Measurements from ENCODE around the gene PPM1J. TPM values are rescaled to one million over a fixed set of nuclear protein-coding genes. Genes with fewer than 3 reads are reported as not detected.

PPM1J gene
- total RNA-seq, 1 donor from 2014 or later: 7.9 TPM

DNA sequence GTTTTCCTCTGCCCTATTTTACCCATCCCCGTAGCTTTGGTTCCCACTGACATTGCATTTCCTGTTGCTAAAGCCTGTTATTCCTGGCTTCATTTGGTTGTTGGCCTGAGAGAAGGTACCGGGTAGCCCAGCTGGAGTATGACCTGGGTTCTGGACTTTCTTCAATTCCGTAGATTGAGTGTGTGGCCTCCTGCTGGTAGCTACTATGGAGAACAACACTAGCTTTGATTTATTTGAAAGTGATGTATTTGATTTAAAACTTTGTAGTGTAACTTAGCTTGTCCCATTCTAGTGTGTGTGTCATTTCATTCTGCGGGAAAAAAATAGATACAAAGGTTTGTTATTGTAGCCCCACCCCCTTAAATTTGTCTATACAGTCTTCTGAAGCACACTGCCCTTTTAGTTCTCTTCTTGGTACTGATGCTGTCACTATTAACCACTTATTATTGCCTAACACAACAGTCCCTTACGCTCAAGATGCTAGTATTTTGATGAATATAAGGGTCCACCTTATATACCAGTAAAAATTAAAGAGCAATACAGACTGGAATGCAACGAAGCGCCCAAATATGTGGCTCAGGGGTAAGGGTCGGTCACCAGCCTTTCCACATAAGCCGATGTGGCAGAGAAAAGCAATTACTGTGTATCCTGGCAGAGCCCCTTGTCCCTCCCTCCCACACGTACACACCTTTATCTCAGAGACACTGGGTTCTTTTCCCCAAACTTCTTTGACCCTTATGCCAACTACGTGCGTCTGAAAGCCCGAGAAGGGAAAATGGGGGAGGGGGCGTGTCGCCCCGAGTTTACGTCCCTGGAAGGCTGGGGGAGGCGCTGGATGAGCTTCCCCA is 41.3 kb downstream of the PPM1J start:
- Histone ChIP-seq H3K27ac (peak overlapping the region; percentile 93), H3K27me3 (no peaks in the 10 kb centered on the region), H3K9me3 (no peaks in the 10 kb centered on the region), H3K4me1 (peaks cover 30% of the 10 kb centered on the region), H3K36me3 (peaks cover 0 to 10% of the 10 kb centered on the region in 2 donors), H3K4me3 (peak overlapping the region; percentile 69 to 75)
- TF ChIP-seq POLR2AphosphoS5 (IDR thresholded peaks at IDR 0.05; ENCODE audit: insufficient read depth in 1 of 2, low read depth in 1 of 2) (peak in 1 of 2 donors; percentile 25), POLR2A (IDR thresholded peaks at IDR 0.05) (no peak)
- TF ChIP-seq, protein P1, sequence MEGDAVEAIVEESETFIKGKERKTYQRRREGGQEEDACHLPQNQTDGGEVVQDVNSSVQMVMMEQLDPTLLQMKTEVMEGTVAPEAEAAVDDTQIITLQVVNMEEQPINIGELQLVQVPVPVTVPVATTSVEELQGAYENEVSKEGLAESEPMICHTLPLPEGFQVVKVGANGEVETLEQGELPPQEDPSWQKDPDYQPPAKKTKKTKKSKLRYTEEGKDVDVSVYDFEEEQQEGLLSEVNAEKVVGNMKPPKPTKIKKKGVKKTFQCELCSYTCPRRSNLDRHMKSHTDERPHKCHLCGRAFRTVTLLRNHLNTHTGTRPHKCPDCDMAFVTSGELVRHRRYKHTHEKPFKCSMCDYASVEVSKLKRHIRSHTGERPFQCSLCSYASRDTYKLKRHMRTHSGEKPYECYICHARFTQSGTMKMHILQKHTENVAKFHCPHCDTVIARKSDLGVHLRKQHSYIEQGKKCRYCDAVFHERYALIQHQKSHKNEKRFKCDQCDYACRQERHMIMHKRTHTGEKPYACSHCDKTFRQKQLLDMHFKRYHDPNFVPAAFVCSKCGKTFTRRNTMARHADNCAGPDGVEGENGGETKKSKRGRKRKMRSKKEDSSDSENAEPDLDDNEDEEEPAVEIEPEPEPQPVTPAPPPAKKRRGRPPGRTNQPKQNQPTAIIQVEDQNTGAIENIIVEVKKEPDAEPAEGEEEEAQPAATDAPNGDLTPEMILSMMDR (IDR thresholded peaks at IDR 0.05): peak in 1 of 3 experiments; percentile 43
- intact Hi-C loops (cut with DNase I): loop anchor here (5.0 kb wide), 1 partner anchor 38 kb away; no protein-coding TSS in a partner anchor
- peak in 1 of 2 donors; percentile 87 for DNase-seq (ENCODE audit: extremely low spot score in 2 of 2)

DNA sequence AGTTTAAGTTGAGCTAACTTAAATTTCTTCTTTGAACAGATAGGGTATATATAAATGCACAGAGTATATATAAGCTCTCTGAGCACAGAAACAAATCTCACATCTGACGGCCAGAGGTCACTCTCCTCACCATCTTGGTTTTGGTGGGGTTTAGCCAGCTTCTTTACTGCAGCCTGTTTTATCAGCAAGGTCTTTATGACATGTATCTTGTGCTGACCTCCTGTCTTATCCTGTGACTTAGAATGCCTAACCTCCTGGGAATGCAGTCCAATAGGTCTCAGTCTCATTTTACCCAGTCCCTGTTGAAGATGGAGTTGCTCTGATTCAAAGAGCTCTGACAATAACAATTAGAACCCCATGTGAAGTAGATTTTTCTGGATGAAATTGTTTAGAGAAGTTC is 42.3 kb downstream of the PPM1J start:
- Histone ChIP-seq H3K36me3 (peaks cover 0 to 19% of the 10 kb centered on the region in 2 donors), H3K4me3 (no peak overlapping the region), H3K9me3 (no peaks in the 10 kb centered on the region), H3K27me3 (no peaks in the 10 kb centered on the region), H3K4me1 (peaks cover 30% of the 10 kb centered on the region), H3K27ac (peak overlapping the region; percentile 93)
- TF ChIP-seq, protein P1 (IDR thresholded peaks at IDR 0.05): no peak
- no peak for TF ChIP-seq POLR2A (IDR thresholded peaks at IDR 0.05)
- TF ChIP-seq POLR2AphosphoS5 (IDR thresholded peaks at IDR 0.05; ENCODE audit: insufficient read depth in 1 of 2, low read depth in 1 of 2): no peak
- intact Hi-C loops (cut with DNase I): loop anchor here (5.0 kb wide), 1 partner anchor 39 kb away; no protein-coding TSS in a partner anchor
- no peak for DNase-seq (ENCODE audit: extremely low spot score in 2 of 2)

DNA sequence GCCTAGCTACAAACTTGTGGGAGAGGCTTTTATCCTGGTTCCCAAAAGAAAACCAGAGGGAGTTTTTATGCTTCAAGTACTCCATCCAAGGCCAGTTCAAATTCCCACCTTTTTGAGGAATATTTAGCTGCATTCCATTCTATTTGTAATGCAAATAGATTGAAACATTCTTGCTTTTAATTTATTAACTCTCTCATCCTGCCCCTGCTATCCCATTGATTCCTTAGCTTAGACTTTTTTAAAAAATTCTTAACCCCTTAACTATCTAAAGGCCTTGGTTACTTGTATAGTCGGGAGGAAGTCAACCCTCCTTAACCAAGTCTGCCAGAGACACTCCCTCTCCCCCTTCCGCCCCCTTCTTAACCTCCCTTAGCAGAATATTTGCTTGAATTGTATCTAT is 43.1 kb downstream of the PPM1J start:
- H3K9me3 ChIP-seq: no peaks in the 10 kb centered on the region
- H3K4me1 ChIP-seq: peaks cover 28% of the 10 kb centered on the region
- no peak overlapping the region for H3K4me3 ChIP-seq
- no peak overlapping the region for H3K27ac ChIP-seq
- TF ChIP-seq POLR2A (IDR thresholded peaks at IDR 0.05) (no peak), POLR2AphosphoS5 (IDR thresholded peaks at IDR 0.05; ENCODE audit: insufficient read depth in 1 of 2, low read depth in 1 of 2) (no peak)
- TF ChIP-seq, protein P1 (IDR thresholded peaks at IDR 0.05): no peak
- H3K27me3 ChIP-seq: no peaks in the 10 kb centered on the region
- intact Hi-C loops (cut with DNase I): loop anchor here (5.0 kb wide), 1 partner anchor 40 kb away; no protein-coding TSS in a partner anchor
- no peak for DNase-seq (ENCODE audit: extremely low spot score in 2 of 2)
- peaks cover 0 to 28% of the 10 kb centered on the region in 2 donors for H3K36me3 ChIP-seq

DNA sequence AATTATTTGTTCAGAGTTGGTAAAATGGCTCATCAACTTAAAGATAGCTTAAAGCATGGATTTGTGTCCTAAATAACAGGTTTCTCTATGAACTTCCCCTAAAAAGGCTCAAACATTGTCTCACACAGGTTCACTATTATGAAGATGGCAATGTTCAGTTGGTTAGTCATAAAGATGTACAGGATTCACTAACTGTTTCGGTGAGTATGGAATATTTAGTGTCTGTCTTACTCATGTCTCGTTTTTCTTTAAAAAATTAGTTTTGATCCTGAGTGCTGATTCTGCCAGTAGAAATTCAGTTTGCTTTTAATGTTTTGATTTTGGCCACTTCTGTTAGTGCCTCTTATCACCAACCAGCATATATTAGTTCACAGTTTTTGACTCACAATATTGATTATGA is 48.2 kb downstream of the PPM1J start:
- TF ChIP-seq POLR2AphosphoS5 (IDR thresholded peaks at IDR 0.05; ENCODE audit: insufficient read depth in 1 of 2, low read depth in 1 of 2) (no peak), POLR2A (IDR thresholded peaks at IDR 0.05) (no peak)
- TF ChIP-seq, protein P1 (IDR thresholded peaks at IDR 0.05): no peak
- no peaks in the 10 kb centered on the region for H3K27me3 ChIP-seq
- H3K36me3 ChIP-seq: peaks cover 0 to 65% of the 10 kb centered on the region in 2 donors
- no peak for DNase-seq (ENCODE audit: extremely low spot score in 2 of 2)
- H3K4me1 ChIP-seq: no peaks in the 10 kb centered on the region
- H3K9me3 ChIP-seq: no peaks in the 10 kb centered on the region
- intact Hi-C loops (cut with DNase I): no loop called here
- H3K4me3 ChIP-seq: no peak overlapping the region
- no peak overlapping the region for H3K27ac ChIP-seq

DNA sequence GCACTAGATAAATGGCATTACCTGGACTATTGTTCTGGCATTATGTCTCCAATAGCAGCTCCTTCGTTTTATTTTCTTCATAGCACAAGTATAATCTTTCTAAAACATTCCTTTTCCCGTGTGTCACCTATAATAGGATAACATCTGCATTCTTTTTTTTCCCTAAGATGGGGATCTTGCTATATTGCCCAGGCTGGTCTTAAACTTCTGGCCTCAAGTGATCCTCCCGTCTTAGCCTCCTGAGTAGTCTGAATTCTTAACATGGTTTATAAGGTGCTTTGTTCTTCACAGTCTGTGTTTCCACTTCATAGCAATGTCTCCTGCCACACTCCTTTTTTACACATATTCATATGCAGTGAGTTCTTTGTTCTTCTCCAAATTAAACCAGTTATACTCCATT is 49.3 kb downstream of the PPM1J start:
- Histone ChIP-seq H3K4me3 (no peak overlapping the region), H3K27me3 (no peaks in the 10 kb centered on the region), H3K36me3 (peaks cover 0 to 76% of the 10 kb centered on the region in 2 donors), H3K4me1 (no peaks in the 10 kb centered on the region), H3K9me3 (no peaks in the 10 kb centered on the region), H3K27ac (no peak overlapping the region)
- no peak for TF ChIP-seq POLR2AphosphoS5 (IDR thresholded peaks at IDR 0.05; ENCODE audit: insufficient read depth in 1 of 2, low read depth in 1 of 2)
- TF ChIP-seq, protein P1 (IDR thresholded peaks at IDR 0.05): no peak
- TF ChIP-seq POLR2A (IDR thresholded peaks at IDR 0.05): no peak
- no peak for DNase-seq (ENCODE audit: extremely low spot score in 2 of 2)
- intact Hi-C loops (cut with DNase I): no loop called here
